K562 (cell line): Measurements from ENCODE around the gene LMBR1. TPM values are rescaled to one million over a fixed set of nuclear protein-coding genes. Genes with fewer than 3 reads are reported as not detected.

ENCODE experiments used
- ATF1 ChIP-seq, 2 experiments: fragments of 450-650 bp in 1 of 2; IDR thresholded peaks; 2 replicates each; pipeline ENCODE4 v1.6.1; 2016; ENCODE audit warnings: missing compliant biosample characterization in 1 of 2, missing genetic modification characterization in 1 of 2
- DPF2 ChIP-seq: fragments of 450-650 bp; IDR thresholded peaks from 2 replicates; pipeline ENCODE4 v1.6.1; 2016
- E2F1 ChIP-seq: sonication (generic); formaldehyde crosslinking; IDR thresholded peaks from 2 replicates; pipeline ENCODE4 v1.8.1; 2023; ENCODE audit warnings: mild to moderate bottlenecking, missing genetic modification reagents, moderate library complexity
- E4F1 ChIP-seq: fragments of 250-450 bp; sonication (Bioruptor Pico); IDR thresholded peaks from 2 replicates; pipeline ENCODE4 v1.5.0; 2021; ENCODE audit warnings: mild to moderate bottlenecking, borderline replicate concordance
- FOXJ2 ChIP-seq: fragments of 200-800 bp; sonication (Bioruptor generic); IDR thresholded peaks from 2 replicates; pipeline ENCODE4 v1.6.1; 2016; ENCODE audit warnings: missing genetic modification characterization, missing compliant biosample characterization
- HDAC1 ChIP-seq, 2 experiments: fragments of 450-650 bp; IDR thresholded peaks; 2 replicates each; pipeline ENCODE4 v1.6.1; 2016 to 2017; ENCODE audit warnings: inconsistent platforms in 1 of 2, mild to moderate bottlenecking in 1 of 2, moderate library complexity in 1 of 2
- HMGN3 ChIP-seq: IDR thresholded peaks from 2 replicates; pipeline ENCODE4 v1.6.1; 2011; ENCODE audit warnings: borderline replicate concordance, low read depth, mild to moderate bottlenecking, mixed read lengths, low read length; ENCODE audit not compliant: insufficient read length; ENCODE audit errors: extremely low read depth
- MCM2 ChIP-seq: fragments of 450-650 bp; IDR thresholded peaks from 2 replicates; pipeline ENCODE4 v1.6.1; 2017; ENCODE audit warnings: low read depth, mild to moderate bottlenecking
- MCM7 ChIP-seq, 2 experiments: fragments of 450-650 bp; IDR thresholded peaks; 2 replicates each; pipeline ENCODE4 v1.6.1; 2016 to 2018
- TBP ChIP-seq: optimal IDR thresholded peaks from 2 replicates; pipeline ENCODE3; 2011; ENCODE audit warnings: low read depth, low read length, improper control_type of control experiment
- TCF3 ChIP-seq: sonication (generic); formaldehyde crosslinking; IDR thresholded peaks from 2 replicates; pipeline ENCODE4 v1.4.0; 2020; ENCODE audit warnings: mild to moderate bottlenecking, missing genetic modification reagents
- TEAD4 ChIP-seq, 2 experiments: sonication (generic) in 1 of 2; formaldehyde crosslinking in 1 of 2; IDR thresholded peaks; 2 replicates each; pipeline versions ENCODE4 v1.6.1 to v1.8.0; 2012 to 2022; ENCODE audit warnings: borderline replicate concordance in 1 of 2, inconsistent platforms in 1 of 2, low read length in 1 of 2, mild to moderate bottlenecking in 1 of 2, missing genetic modification reagents in 1 of 2
- TFAP4 ChIP-seq: sonication (generic); formaldehyde crosslinking; IDR thresholded peaks from 2 replicates; pipeline ENCODE4 v1.8.0; 2022; ENCODE audit warnings: missing genetic modification reagents, mild to moderate bottlenecking, moderate library complexity, borderline replicate concordance
- XRCC5 ChIP-seq: fragments of 200-400 bp; formaldehyde crosslinking; IDR thresholded peaks from 2 replicates; pipeline ENCODE4 v1.6.1; 2017; ENCODE audit warnings: low read depth, mild to moderate bottlenecking, low read length
- ZBTB12 ChIP-seq: fragments of 250-450 bp; sonication (Bioruptor Pico); IDR thresholded peaks from 2 replicates; pipeline ENCODE4 v1.4.0; 2020
- ZNF133 ChIP-seq: fragments of 250-450 bp; sonication (Bioruptor Pico); IDR thresholded peaks from 2 replicates; pipeline ENCODE4 v1.4.0; 2020; ENCODE audit warnings: mild to moderate bottlenecking
- ZNF197 ChIP-seq: fragments of 200-800 bp; sonication (Bioruptor generic); IDR thresholded peaks from 2 replicates; pipeline ENCODE4 v1.6.1; 2016; ENCODE audit warnings: low read depth, missing genetic modification characterization, missing compliant biosample characterization
- ZNF583 ChIP-seq: fragments of 250-450 bp; sonication (Bioruptor Pico); IDR thresholded peaks from 2 replicates; pipeline ENCODE4 v1.4.0; 2020
- ZNF695 ChIP-seq: fragments of 450-650 bp; formaldehyde crosslinking; IDR thresholded peaks from 2 replicates; pipeline ENCODE4 v1.4.0; 2020; ENCODE audit warnings: mild to moderate bottlenecking, moderate library complexity
- polyA plus RNA-seq, 8 experiments: library from polyadenylated mRNA; depleted of rRNA in 4 of 8; stranded (reverse) in 5 of 8; unstranded in 3 of 8; fragments of >200 nt; fragmentation: Nextera tagmentation in 2 of 8; fragmentation: Illumina TruSeq in 1 of 8; extraction: Ambion mirVana in 2 of 8; extraction: Trizol in 1 of 8; gene quantifications; 2 replicates each; pipeline versions ENCODE4 v1.2.1 to v1.2.3, GENCODE V29; 2011 to 2014; ENCODE audit warnings: inconsistent platforms in 1 of 8, missing spikeins in 1 of 8
- total RNA-seq, 7 experiments: library from RNA; depleted of rRNA in 6 of 7; stranded (reverse); fragments of >200 nt in 6 of 7; fragmentation: Illumina TruSeq in 2 of 7; extraction: Trizol in 2 of 7; gene quantifications; 2 replicates each; pipeline versions ENCODE4 v1.2.1 to v1.2.3, GENCODE V29; 2011 to 2021; ENCODE audit warnings: low replicate concordance in 1 of 7
- TF ChIP-seq, protein P1 (sequence below): fragments of 150-350 bp; conservative IDR thresholded peaks from 2 replicates; pipeline ENCODE4 v1.6.1; 2014; ENCODE audit warnings: low read length

The LMBR1 gene
- total and polyA plus RNA-seq, 9 of the 15 experiments (the other 6 are each of a cell fraction or from before 2014, with no cell fraction given) = 7.7 to 90.0 (median 59.9) TPM

DNA sequence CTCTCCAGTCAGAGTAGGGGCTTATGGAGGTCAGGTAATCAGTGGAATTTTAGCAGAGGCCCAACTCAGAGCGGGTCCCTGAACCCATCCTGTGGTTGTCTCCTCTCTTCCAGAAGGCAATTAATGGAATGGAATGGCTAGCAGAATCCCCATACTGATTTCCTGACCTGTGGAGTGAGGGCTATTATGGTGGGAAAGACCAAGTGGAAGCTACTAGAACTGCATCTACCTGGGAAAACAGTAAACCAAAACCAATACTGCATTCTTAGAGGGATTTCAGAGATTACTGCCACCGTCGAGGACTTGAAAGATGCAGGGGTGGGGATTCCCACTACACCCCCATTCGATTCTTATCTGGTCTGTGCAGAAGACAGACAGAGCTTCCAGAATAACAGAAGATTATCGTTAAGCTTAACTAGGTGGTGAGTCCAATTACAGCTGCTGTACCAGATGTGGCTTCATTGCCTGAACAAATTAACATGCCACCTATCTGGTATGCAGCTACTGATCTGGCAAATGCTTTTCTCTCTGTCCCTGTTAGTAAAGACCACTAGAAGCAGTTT, 73.2 kb downstream of the LMBR1 start (continued):
- 0 out of 4 replicates have a peak, but pooled peaks of 1 of the 2 experiments have one; percentile 42 for TF ChIP-seq HDAC1 (IDR thresholded peaks at IDR 0.05)
- no peak for TF ChIP-seq ZNF583 (CRISPR knock-in tag)
- no peak for TF ChIP-seq ZBTB12
- TF ChIP-seq ZNF695 (CRISPR knock-in tag) = no peak
- no peak for TF ChIP-seq XRCC5
- peak; percentile 84 for TF ChIP-seq TEAD4 (IDR thresholded peaks at IDR 0.05; ENCODE audit: low read length)
- no peak for TF ChIP-seq TEAD4 (CRISPR knock-in tag; IDR thresholded peaks at IDR 0.05; ENCODE audit: borderline replicate concordance)
- TF ChIP-seq ATF1 (CRISPR knock-in tag; IDR thresholded peaks at IDR 0.05) = no peak
- no peak for TF ChIP-seq ATF1 (tag; IDR thresholded peaks at IDR 0.05)
- no peak for TF ChIP-seq E4F1 (CRISPR knock-in tag)
- peak; percentile 64 for TF ChIP-seq TCF3 (CRISPR knock-in tag)
- no peak for TF ChIP-seq ZNF133 (CRISPR knock-in tag)
- TF ChIP-seq MCM2 = no peak
- no peak for TF ChIP-seq HMGN3
- no peak for TF ChIP-seq TBP
- TF ChIP-seq TFAP4 (CRISPR knock-in tag) = no peak
- no peak for TF ChIP-seq FOXJ2 (tag)
- peak; percentile 68; the same call in 1 of the 2 replicates for TF ChIP-seq DPF2
- TF ChIP-seq ZNF197 = no peak
- no peak for TF ChIP-seq E2F1
- no peak for TF ChIP-seq MCM7 (IDR thresholded peaks at IDR 0.05)
- TF ChIP-seq, protein P1, sequence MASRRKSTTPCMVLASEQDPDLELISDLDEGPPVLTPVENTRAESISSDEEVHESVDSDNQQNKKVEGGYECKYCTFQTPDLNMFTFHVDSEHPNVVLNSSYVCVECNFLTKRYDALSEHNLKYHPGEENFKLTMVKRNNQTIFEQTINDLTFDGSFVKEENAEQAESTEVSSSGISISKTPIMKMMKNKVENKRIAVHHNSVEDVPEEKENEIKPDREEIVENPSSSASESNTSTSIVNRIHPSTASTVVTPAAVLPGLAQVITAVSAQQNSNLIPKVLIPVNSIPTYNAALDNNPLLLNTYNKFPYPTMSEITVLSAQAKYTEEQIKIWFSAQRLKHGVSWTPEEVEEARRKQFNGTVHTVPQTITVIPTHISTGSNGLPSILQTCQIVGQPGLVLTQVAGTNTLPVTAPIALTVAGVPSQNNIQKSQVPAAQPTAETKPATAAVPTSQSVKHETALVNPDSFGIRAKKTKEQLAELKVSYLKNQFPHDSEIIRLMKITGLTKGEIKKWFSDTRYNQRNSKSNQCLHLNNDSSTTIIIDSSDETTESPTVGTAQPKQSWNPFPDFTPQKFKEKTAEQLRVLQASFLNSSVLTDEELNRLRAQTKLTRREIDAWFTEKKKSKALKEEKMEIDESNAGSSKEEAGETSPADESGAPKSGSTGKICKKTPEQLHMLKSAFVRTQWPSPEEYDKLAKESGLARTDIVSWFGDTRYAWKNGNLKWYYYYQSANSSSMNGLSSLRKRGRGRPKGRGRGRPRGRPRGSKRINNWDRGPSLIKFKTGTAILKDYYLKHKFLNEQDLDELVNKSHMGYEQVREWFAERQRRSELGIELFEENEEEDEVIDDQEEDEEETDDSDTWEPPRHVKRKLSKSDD = no peak
